Measurements from ENCODE around the gene PPP1R13L. TPM values are rescaled to one million over a fixed set of nuclear protein-coding genes. Genes with fewer than 3 reads are reported as not detected.
A peak's percentile ranks its signal among the peaks of the same experiment; 100 is the strongest.

PPP1R13L gene
- total RNA-seq, 2 donors from 2014 or later, result 112 to 230 TPM

- DNase-seq (ENCODE audit: low spot score), result no peak
- H3K27me3 ChIP-seq, result no peaks in the 10 kb centered on the region
- TF ChIP-seq CTCF (IDR thresholded peaks at IDR 0.05), result no peak
- H3K36me3 ChIP-seq, result peaks cover 4% of the 10 kb centered on the region
- H3K9me3 ChIP-seq, result no peaks in the 10 kb centered on the region
- H3K4me3 ChIP-seq, result peak overlapping the region; percentile 72 to 76
- H3K4me1 ChIP-seq, result peaks cover 0 to 54% of the 10 kb centered on the region in 2 donors
- H3K27ac ChIP-seq, result peak overlapping the region in 1 of 2 donors; percentile 99
Measured at GRCh38 chr19:45407091-45407375, 2.2 kb upstream of the PPP1R13L start.

- Histone ChIP-seq H3K27me3 (no peaks in the 10 kb centered on the region), H3K36me3 (peaks cover 4% of the 10 kb centered on the region), H3K27ac (peak within 1 kb of the TSS; percentile 96 to 99), H3K4me1 (peaks cover 0 to 60% of the 10 kb centered on the region in 2 donors), H3K4me3 (peak within 1 kb of the TSS; percentile 72 to 76), H3K9me3 (no peaks in the 10 kb centered on the region)
- DNase-seq (ENCODE audit: low spot score), result peak; percentile 79
- TF ChIP-seq CTCF (IDR thresholded peaks at IDR 0.05), result no peak
Measured at GRCh38 chr19:45406226-45407090, 1.6 kb upstream of the PPP1R13L start, which contains the start of gene POLR1G. Gene POLR1G (plus strand): TSS chr19:45406644. CDS start chr19:45406697, 53 bp downstream.

GRCh38 chr19:45405435-45406225 lies 761 bp upstream of the PPP1R13L start:
- peak overlapping the region; percentile 72 to 76 for H3K4me3 ChIP-seq
- no peak for TF ChIP-seq CTCF (IDR thresholded peaks at IDR 0.05)
- peaks cover 0 to 61% of the 10 kb centered on the region in 2 donors for H3K4me1 ChIP-seq
- no peaks in the 10 kb centered on the region for H3K27me3 ChIP-seq
- H3K9me3 ChIP-seq, result no peaks in the 10 kb centered on the region
- peak; percentile 94 for DNase-seq (ENCODE audit: low spot score)
- H3K27ac ChIP-seq, result peak overlapping the region; percentile 96 to 99
- peaks cover under 1% of the 10 kb centered on the region for H3K36me3 ChIP-seq

GRCh38 chr19:45403781-45404556 lies 900 bp downstream of the PPP1R13L start:
- peak; percentile 69 for DNase-seq (ENCODE audit: low spot score)
- no peaks in the 10 kb centered on the region for H3K9me3 ChIP-seq
- peaks cover 7% of the 10 kb centered on the region for H3K36me3 ChIP-seq
- H3K27ac ChIP-seq, result peak overlapping the region; percentile 96 to 99
- H3K4me3 ChIP-seq, result peak overlapping the region; percentile 72 to 76
- H3K4me1 ChIP-seq, result peaks cover 0 to 62% of the 10 kb centered on the region in 2 donors
- H3K27me3 ChIP-seq, result no peaks in the 10 kb centered on the region
- TF ChIP-seq CTCF (IDR thresholded peaks at IDR 0.05), result peak; percentile 25 to 59

- H3K27me3 ChIP-seq, result no peaks in the 10 kb centered on the region
- peak overlapping the region; percentile 96 to 99 for H3K27ac ChIP-seq
- no peak for DNase-seq (ENCODE audit: low spot score)
- peaks cover 9% of the 10 kb centered on the region for H3K36me3 ChIP-seq
- no peaks in the 10 kb centered on the region for H3K9me3 ChIP-seq
- peaks cover 0 to 69% of the 10 kb centered on the region in 2 donors for H3K4me1 ChIP-seq
- TF ChIP-seq CTCF (IDR thresholded peaks at IDR 0.05), result no peak
- peak overlapping the region; percentile 72 to 76 for H3K4me3 ChIP-seq
Measured at GRCh38 chr19:45403272-45403671, 1.6 kb downstream of the PPP1R13L start.
